ENCODE results near the gene CMKLR1.

GRCh38 chr12:108373111-108373510, 34.0 kb upstream of the CMKLR1 start:
- TF ChIP-seq CTCF (IDR thresholded peaks at IDR 0.05), result no peak
- TF ChIP-seq POLR2AphosphoS5 (IDR thresholded peaks at IDR 0.05; ENCODE audit: insufficient read depth in 1 of 2, low read depth in 1 of 2), result no peak
- no peak for TF ChIP-seq POLR2A (IDR thresholded peaks at IDR 0.05)
